ENCODE data around the gene FAHD1. TPM values are rescaled to one million over a fixed set of nuclear protein-coding genes. Genes with fewer than 3 reads are reported as not detected.
"Not testable (repeated sequence)": the region's sequence is repeated elsewhere in the genome, so short reads cannot be mapped to it uniquely, and the experiment has no call there.

Gene FAHD1
- polyA plus RNA-seq, 1 donor from 2014 or later = 73.5 TPM

GRCh38 chr16:1799263-1799662 lies 27.7 kb upstream of the FAHD1 start:
- H3K36me3 ChIP-seq (ENCODE audit: insufficient read depth, low read length); H2AFZ ChIP-seq (ENCODE audit: low read depth, low read length); H3K79me2 ChIP-seq (replicated peaks; ENCODE audit: insufficient read depth, low read length); H3K4me2 ChIP-seq (ENCODE audit: low read length); H3K27ac ChIP-seq (ENCODE audit: low read length); H3K9me3 ChIP-seq (ENCODE audit: low read length); H4K20me1 ChIP-seq (ENCODE audit: insufficient read depth); H3K4me3 ChIP-seq (ENCODE audit: low read length); H3K9me2 ChIP-seq (ENCODE audit: insufficient read depth, low read length); H3F3A ChIP-seq (ENCODE audit: insufficient read depth, low read length, poor library complexity, severe bottlenecking); H3K9ac ChIP-seq (ENCODE audit: low read length); H3K27me3 ChIP-seq (ENCODE audit: insufficient read depth, low read depth, low read length): not testable (repeated sequence)

- no peaks in the 10 kb centered on the region for H3K79me2 ChIP-seq (replicated peaks; ENCODE audit: insufficient read depth, low read length)
- no peaks in the 10 kb centered on the region for H3K27me3 ChIP-seq (ENCODE audit: insufficient read depth, low read depth, low read length)
- H3K36me3 ChIP-seq (ENCODE audit: insufficient read depth, low read length) = no peaks in the 10 kb centered on the region
- H3K9ac ChIP-seq (ENCODE audit: low read length) = no peak overlapping the region
- H3K27ac ChIP-seq (ENCODE audit: low read length) = no peak overlapping the region
- H3F3A ChIP-seq (ENCODE audit: insufficient read depth, low read length, poor library complexity, severe bottlenecking) = no peaks in the 10 kb centered on the region
- no peaks in the 10 kb centered on the region for H3K9me3 ChIP-seq (ENCODE audit: low read length)
- H3K4me3 ChIP-seq (ENCODE audit: low read length) = no peak overlapping the region
- no peak overlapping the region for H2AFZ ChIP-seq (ENCODE audit: low read depth, low read length)
- TF ChIP-seq CTCF (IDR thresholded peaks at IDR 0.05; ENCODE audit: poor library complexity, severe bottlenecking) (no peak), SMC3 (conservative IDR thresholded peaks at IDR 0.05; ENCODE audit: poor library complexity) (no peak), TAF1 (IDR thresholded peaks at IDR 0.05; ENCODE audit: low read depth) (no peak), EZH2 (IDR thresholded peaks at IDR 0.05; ENCODE audit: borderline replicate concordance, insufficient read depth, low read length, poor library complexity, severe bottlenecking) (no peak), EP300 (conservative IDR thresholded peaks at IDR 0.05; ENCODE audit: poor library complexity, severe bottlenecking) (no peak)
- H3K4me2 ChIP-seq (ENCODE audit: low read length) = no peak overlapping the region
- H4K20me1 ChIP-seq (ENCODE audit: insufficient read depth) = no peaks in the 10 kb centered on the region
- H3K9me2 ChIP-seq (ENCODE audit: insufficient read depth, low read length) = no peaks in the 10 kb centered on the region
These were observed 26.3 kb upstream of the FAHD1 start for GRCh38 chr16:1800701-1801100.

- Histone ChIP-seq H3K36me3 (ENCODE audit: insufficient read depth, low read length) (no peaks in the 10 kb centered on the region), H3K27me3 (ENCODE audit: insufficient read depth, low read depth, low read length) (no peaks in the 10 kb centered on the region)
These were observed 19.4 kb upstream of the FAHD1 start for GRCh38 chr16:1807626-1808025.

More at GRCh38 chr16:1807626-1808025, 19.4 kb upstream of the FAHD1 start:
- H3K4me2 ChIP-seq (ENCODE audit: low read length) = no peak overlapping the region
- no peak overlapping the region for H3K27ac ChIP-seq (ENCODE audit: low read length)
- H2AFZ ChIP-seq (ENCODE audit: low read depth, low read length) = no peak overlapping the region
- no peaks in the 10 kb centered on the region for H3K9me2 ChIP-seq (ENCODE audit: insufficient read depth, low read length)
- H3K79me2 ChIP-seq (replicated peaks; ENCODE audit: insufficient read depth, low read length) = no peaks in the 10 kb centered on the region
- TF ChIP-seq EZH2 (IDR thresholded peaks at IDR 0.05; ENCODE audit: borderline replicate concordance, insufficient read depth, low read length, poor library complexity, severe bottlenecking) = no peak
- no peak for TF ChIP-seq CTCF (IDR thresholded peaks at IDR 0.05; ENCODE audit: poor library complexity, severe bottlenecking)
- TF ChIP-seq RAD21 (conservative IDR thresholded peaks at IDR 0.05) = no peak
- H4K20me1 ChIP-seq (ENCODE audit: insufficient read depth) = no peaks in the 10 kb centered on the region
- no peak overlapping the region for H3K9ac ChIP-seq (ENCODE audit: low read length)
- H3F3A ChIP-seq (ENCODE audit: insufficient read depth, low read length, poor library complexity, severe bottlenecking) = no peaks in the 10 kb centered on the region
- H3K9me3 ChIP-seq (ENCODE audit: low read length) = no peaks in the 10 kb centered on the region
- no peak overlapping the region for H3K4me3 ChIP-seq (ENCODE audit: low read length)

Measured in neural cell (in vitro differentiated cells).